WTC11 (cell line): ENCODE data around the gene TMEM238L. TPM values are rescaled to one million over a fixed set of nuclear protein-coding genes. Genes with fewer than 3 reads are reported as not detected.

Source experiments
- ATAC-seq: fragments of 200-7000 bp; cut with Tn5 transposase; 2 replicates; pipeline ENCODE4 v1.10.0; 2021; ENCODE audit warnings: mild to moderate bottlenecking, moderate library complexity
- CTCF ChIA-PET: fragments of 300-600 bp; sonication (Branson Sonifier 250); formaldehyde crosslinking; loops from one replicate; lab custom pipeline; 2021; ENCODE audit warnings: antibody characterized with exemption; lab: Charles Lee
- POLR2A ChIA-PET: fragments of 350-600 bp; sonication (Branson Sonifier 250); formaldehyde crosslinking; loops from one replicate; lab custom pipeline; 2021; ENCODE audit warnings: antibody characterized with exemption; lab: Charles Lee
- DNase-seq: peaks from one replicate; pipeline ENCODE4 v3.0.0; 2021; ENCODE audit warnings: low spot score
- H3K27ac Mint-ChIP-seq: 2 replicates; pipeline ENCODE4 v1.8.0; 2021; ENCODE audit warnings: mixed read lengths
- H3K27me3 Mint-ChIP-seq: 2 replicates; pipeline ENCODE4 v1.8.0; 2021; ENCODE audit warnings: low read depth, mild to moderate bottlenecking, moderate library complexity, mixed read lengths
- H3K36me3 Mint-ChIP-seq: 2 replicates; pipeline ENCODE4 v1.8.0; 2021; ENCODE audit warnings: mixed read lengths
- H3K4me1 Mint-ChIP-seq: 2 replicates; pipeline ENCODE4 v1.8.0; 2022; ENCODE audit warnings: mixed read lengths
- H3K4me3 Mint-ChIP-seq: 2 replicates; pipeline ENCODE4 v1.8.0; 2021; ENCODE audit warnings: mild to moderate bottlenecking, moderate library complexity, mixed read lengths
- H3K9me3 Mint-ChIP-seq: 2 replicates; pipeline ENCODE4 v1.8.0; 2021; ENCODE audit warnings: mixed read lengths
- CREM ChIP-seq: sonication (generic); formaldehyde crosslinking; IDR thresholded peaks from 2 replicates; pipeline ENCODE4 v1.8.1; 2022; ENCODE audit warnings: mild to moderate bottlenecking, missing genetic modification reagents, moderate library complexity
- E2F4 ChIP-seq: sonication (generic); formaldehyde crosslinking; IDR thresholded peaks from 2 replicates; pipeline ENCODE4 v1.8.1; 2022; ENCODE audit warnings: low read depth, mild to moderate bottlenecking, moderate library complexity, missing genetic modification reagents, borderline replicate concordance
- ETV6 ChIP-seq: sonication (generic); formaldehyde crosslinking; IDR thresholded peaks from 2 replicates; pipeline ENCODE4 v1.8.1; 2022; ENCODE audit warnings: mild to moderate bottlenecking, missing genetic modification reagents
- HMGA2 ChIP-seq: fragments of 250-450 bp; sonication (Bioruptor Pico); IDR thresholded peaks from 2 replicates; pipeline ENCODE4 v1.4.0; 2021; ENCODE audit warnings: mild to moderate bottlenecking, moderate library complexity
- IRF1 ChIP-seq: sonication (generic); formaldehyde crosslinking; IDR thresholded peaks from 2 replicates; pipeline ENCODE4 v1.8.0; 2023; ENCODE audit warnings: missing genetic modification reagents
- MAX ChIP-seq: sonication (generic); formaldehyde crosslinking; IDR thresholded peaks from 2 replicates; pipeline ENCODE4 v1.8.0; 2022; ENCODE audit warnings: mild to moderate bottlenecking, missing genetic modification reagents
- NFYB ChIP-seq: sonication (generic); formaldehyde crosslinking; conservative IDR thresholded peaks from 2 replicates; pipeline ENCODE4 v1.8.0; 2022; ENCODE audit warnings: low read depth, missing genetic modification reagents
- NR1H2 ChIP-seq: sonication (generic); formaldehyde crosslinking; IDR thresholded peaks from 2 replicates; pipeline ENCODE4 v1.9.0; 2021; ENCODE audit warnings: mild to moderate bottlenecking, moderate library complexity, missing genetic modification reagents
- PRRX2 ChIP-seq: fragments of 250-450 bp; sonication (Bioruptor Pico); IDR thresholded peaks from 2 replicates; pipeline ENCODE4 v1.8.0; 2021; ENCODE audit warnings: mild to moderate bottlenecking
- SOX15 ChIP-seq: fragments of 250-450 bp; sonication (Bioruptor Pico); IDR thresholded peaks from 2 replicates; pipeline ENCODE4 v1.9.0; 2021; ENCODE audit warnings: mild to moderate bottlenecking
- TCF7 ChIP-seq: sonication (generic); formaldehyde crosslinking; IDR thresholded peaks from 2 replicates; pipeline ENCODE4 v1.8.0; 2022; ENCODE audit warnings: mild to moderate bottlenecking, low read depth, missing genetic modification reagents, moderate library complexity
- ZNF263 ChIP-seq: sonication (generic); formaldehyde crosslinking; IDR thresholded peaks from 2 replicates; pipeline ENCODE4 v1.8.1; 2022; ENCODE audit warnings: low read depth, mild to moderate bottlenecking, moderate library complexity, missing genetic modification reagents
- ZNF396 ChIP-seq: fragments of 250-450 bp; sonication (Bioruptor Pico); IDR thresholded peaks from 2 replicates; pipeline ENCODE4 v1.8.0; 2021; ENCODE audit warnings: mild to moderate bottlenecking, moderate library complexity, borderline replicate concordance
- ZNF671 ChIP-seq: fragments of 250-450 bp; sonication (Bioruptor Pico); IDR thresholded peaks from 2 replicates; pipeline ENCODE4 v1.8.0; 2021; ENCODE audit warnings: mild to moderate bottlenecking
- ZSCAN18 ChIP-seq: fragments of 250-450 bp; sonication (Bioruptor Pico); IDR thresholded peaks from 2 replicates; pipeline ENCODE4 v2.1.2; 2022; ENCODE audit warnings: mild to moderate bottlenecking, moderate library complexity
- total RNA-seq: library from RNA; stranded (reverse); gene quantifications from 3 replicates; pipeline ENCODE4 v1.2.3, GENCODE V29; 2021
- TF ChIP-seq, protein P1 (sequence below): sonication (generic); formaldehyde crosslinking; IDR thresholded peaks from 2 replicates; pipeline ENCODE4 v1.8.1; 2022; ENCODE audit warnings: mild to moderate bottlenecking, moderate library complexity, missing genetic modification reagents
- TF ChIP-seq, protein P2 (sequence below): sonication (generic); formaldehyde crosslinking; IDR thresholded peaks from 2 replicates; pipeline ENCODE4 v1.8.1; 2022; ENCODE audit warnings: missing genetic modification reagents, borderline replicate concordance
- TF ChIP-seq, protein P3 (sequence below): sonication (generic); formaldehyde crosslinking; IDR thresholded peaks from 2 replicates; pipeline ENCODE4 v1.8.1; 2023; ENCODE audit warnings: mild to moderate bottlenecking, missing genetic modification reagents

TMEM238L gene
- total RNA-seq, 1 experiment from 2014 or later, result not detected

- TF ChIP-seq, protein P1, sequence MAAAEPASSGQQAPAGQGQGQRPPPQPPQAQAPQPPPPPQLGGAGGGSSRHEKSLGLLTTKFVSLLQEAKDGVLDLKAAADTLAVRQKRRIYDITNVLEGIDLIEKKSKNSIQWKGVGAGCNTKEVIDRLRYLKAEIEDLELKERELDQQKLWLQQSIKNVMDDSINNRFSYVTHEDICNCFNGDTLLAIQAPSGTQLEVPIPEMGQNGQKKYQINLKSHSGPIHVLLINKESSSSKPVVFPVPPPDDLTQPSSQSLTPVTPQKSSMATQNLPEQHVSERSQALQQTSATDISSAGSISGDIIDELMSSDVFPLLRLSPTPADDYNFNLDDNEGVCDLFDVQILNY (CRISPR knock-in tag), result no peak
- no peak for TF ChIP-seq SOX15 (CRISPR knock-in tag)
- no peak for TF ChIP-seq ZNF671
- no peak for TF ChIP-seq HMGA2 (CRISPR knock-in tag)
- TF ChIP-seq PRRX2 (CRISPR knock-in tag), result no peak
- no peak for TF ChIP-seq NR1H2
- no peak for TF ChIP-seq TCF7 (CRISPR knock-in tag)
- no peak for TF ChIP-seq ZNF396
- no peak for TF ChIP-seq ETV6 (CRISPR knock-in tag)
- TF ChIP-seq CREM, result no peak
Measured at GRCh38 chr17:10803350-10803749, 549 bp downstream of the TMEM238L start (continued).

- Mint-ChIP-seq H3K9me3 (no peaks in the 10 kb centered on the region), H3K36me3 (no peaks in the 10 kb centered on the region), H3K4me3 (no peak overlapping the region), H3K27me3 (no peaks in the 10 kb centered on the region), H3K4me1 (peaks cover 21% of the 10 kb centered on the region), H3K27ac (no peak overlapping the region)
- no peak for ATAC-seq
- no peak for DNase-seq
- TF ChIP-seq IRF1 (CRISPR knock-in tag) (no peak), ZSCAN18 (CRISPR knock-in tag) (no peak), E2F4 (CRISPR knock-in tag) (no peak), NFYB (no peak), MAX (CRISPR knock-in tag) (no peak), ZNF263 (no peak)
- TF ChIP-seq, protein P2, sequence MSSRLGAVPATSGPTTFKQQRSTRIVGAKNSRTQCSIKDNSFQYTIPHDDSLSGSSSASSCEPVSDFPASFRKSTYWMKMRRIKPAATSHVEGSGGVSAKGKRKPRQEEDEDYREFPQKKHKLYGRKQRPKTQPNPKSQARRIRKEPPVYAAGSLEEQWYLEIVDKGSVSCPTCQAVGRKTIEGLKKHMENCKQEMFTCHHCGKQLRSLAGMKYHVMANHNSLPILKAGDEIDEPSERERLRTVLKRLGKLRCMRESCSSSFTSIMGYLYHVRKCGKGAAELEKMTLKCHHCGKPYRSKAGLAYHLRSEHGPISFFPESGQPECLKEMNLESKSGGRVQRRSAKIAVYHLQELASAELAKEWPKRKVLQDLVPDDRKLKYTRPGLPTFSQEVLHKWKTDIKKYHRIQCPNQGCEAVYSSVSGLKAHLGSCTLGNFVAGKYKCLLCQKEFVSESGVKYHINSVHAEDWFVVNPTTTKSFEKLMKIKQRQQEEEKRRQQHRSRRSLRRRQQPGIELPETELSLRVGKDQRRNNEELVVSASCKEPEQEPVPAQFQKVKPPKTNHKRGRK (CRISPR knock-in tag), result no peak
- TF ChIP-seq, protein P3, sequence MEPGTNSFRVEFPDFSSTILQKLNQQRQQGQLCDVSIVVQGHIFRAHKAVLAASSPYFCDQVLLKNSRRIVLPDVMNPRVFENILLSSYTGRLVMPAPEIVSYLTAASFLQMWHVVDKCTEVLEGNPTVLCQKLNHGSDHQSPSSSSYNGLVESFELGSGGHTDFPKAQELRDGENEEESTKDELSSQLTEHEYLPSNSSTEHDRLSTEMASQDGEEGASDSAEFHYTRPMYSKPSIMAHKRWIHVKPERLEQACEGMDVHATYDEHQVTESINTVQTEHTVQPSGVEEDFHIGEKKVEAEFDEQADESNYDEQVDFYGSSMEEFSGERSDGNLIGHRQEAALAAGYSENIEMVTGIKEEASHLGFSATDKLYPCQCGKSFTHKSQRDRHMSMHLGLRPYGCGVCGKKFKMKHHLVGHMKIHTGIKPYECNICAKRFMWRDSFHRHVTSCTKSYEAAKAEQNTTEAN, result no peak
- POLR2A ChIA-PET, result no interaction called here
- CTCF ChIA-PET, result no interaction called here
Measured at GRCh38 chr17:10802496-10803284, 1.2 kb downstream of the TMEM238L start.
